CMK (cell line): ENCODE data around the gene SCAPER.

ENCODE experiments used
- DNase-seq: peaks from one replicate; pipeline ENCODE4 v3.0.0-alpha.2; 2010; ENCODE audit warnings: low read depth

SCAPER gene

GRCh38 chr15:76359152-76359551, 546.0 kb downstream of the SCAPER start:
- no peak for DNase-seq

- DNase-seq, result no peak
Measured at GRCh38 chr15:76358453-76358852, 546.7 kb downstream of the SCAPER start.

GRCh38 chr15:76354823-76355440, 550.2 kb downstream of the SCAPER start:
- DNase-seq, result no peak

- DNase-seq, result no peak
Measured at GRCh38 chr15:76353903-76354302, 551.2 kb downstream of the SCAPER start.

GRCh38 chr15:76353023-76353577, 552.0 kb downstream of the SCAPER start:
- no peak for DNase-seq

- no peak for DNase-seq
Measured at GRCh38 chr15:76349301-76350070, 555.7 kb downstream of the SCAPER start.

GRCh38 chr15:76347482-76348055, 557.6 kb downstream of the SCAPER start:
- DNase-seq, result no peak

- no peak for DNase-seq
Measured at GRCh38 chr15:76346669-76347481, 558.3 kb downstream of the SCAPER start.

- DNase-seq, result no peak
Measured at GRCh38 chr15:76345880-76346668, 559.1 kb downstream of the SCAPER start.

GRCh38 chr15:76345583-76345879, 559.6 kb downstream of the SCAPER start:
- DNase-seq, result no peak

GRCh38 chr15:76344893-76345582, 560.1 kb downstream of the SCAPER start:
- DNase-seq, result no peak

- DNase-seq, result no peak
Measured at GRCh38 chr15:76343313-76343996, 561.7 kb downstream of the SCAPER start.

- no peak for DNase-seq
Measured at GRCh38 chr15:76342382-76343201, 562.5 kb downstream of the SCAPER start.

GRCh38 chr15:76342058-76342381, 563.1 kb downstream of the SCAPER start:
- DNase-seq, result no peak

- DNase-seq, result no peak
Measured at GRCh38 chr15:76341366-76342057, 563.6 kb downstream of the SCAPER start.

- no peak for DNase-seq
Measured at GRCh38 chr15:76340803-76341365, 564.3 kb downstream of the SCAPER start.

GRCh38 chr15:76340198-76340802, 564.8 kb downstream of the SCAPER start:
- DNase-seq, result no peak
